Measurements from ENCODE around the gene ROCK2. TPM values are rescaled to one million over a fixed set of nuclear protein-coding genes. Genes with fewer than 3 reads are reported as not detected.

The ROCK2 gene
- total and polyA plus RNA-seq, 3 donors from 2014 or later: 4.6 to 33.7 (median 31.3) TPM

DNA sequence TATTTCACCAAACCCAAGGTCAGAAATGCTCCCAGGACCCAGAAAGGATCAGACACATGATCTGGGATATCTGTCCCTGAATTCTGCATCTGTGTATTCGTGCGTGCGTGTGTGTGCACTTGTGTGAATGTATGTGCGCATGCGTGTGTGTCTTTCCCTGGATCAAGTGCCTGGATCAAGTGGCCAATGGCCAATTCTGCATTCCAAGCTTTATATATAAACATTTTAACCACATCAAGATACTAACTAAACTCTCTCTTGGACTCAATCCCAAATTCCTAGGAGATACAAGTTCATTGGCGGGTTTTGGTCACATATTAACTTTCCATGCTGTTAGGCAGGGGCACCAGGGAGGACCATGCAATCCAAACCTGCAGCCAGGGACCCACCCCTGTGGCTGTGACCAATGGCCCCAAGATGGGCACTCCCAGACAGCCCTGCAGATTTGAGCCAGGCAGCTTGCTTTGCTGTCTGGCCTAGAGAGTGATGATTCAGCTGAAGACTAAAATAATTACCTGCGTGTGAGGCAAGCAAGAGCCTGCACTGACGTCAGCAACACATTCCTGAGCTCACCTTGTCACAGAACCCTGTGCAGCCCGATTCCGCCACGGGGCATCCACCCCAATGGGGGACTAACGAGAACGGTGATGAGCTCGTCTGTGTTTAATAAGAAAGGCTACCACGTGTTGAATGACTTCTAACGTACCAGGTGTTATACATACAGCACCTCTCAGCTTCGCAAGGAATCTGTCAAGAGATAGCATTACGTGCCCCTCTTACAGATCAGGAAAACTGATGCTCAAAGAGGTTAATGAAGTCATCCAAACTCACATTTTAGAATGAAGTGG is 45.3 kb upstream of the ROCK2 start:
- no peak overlapping the region for H3K27ac ChIP-seq

DNA sequence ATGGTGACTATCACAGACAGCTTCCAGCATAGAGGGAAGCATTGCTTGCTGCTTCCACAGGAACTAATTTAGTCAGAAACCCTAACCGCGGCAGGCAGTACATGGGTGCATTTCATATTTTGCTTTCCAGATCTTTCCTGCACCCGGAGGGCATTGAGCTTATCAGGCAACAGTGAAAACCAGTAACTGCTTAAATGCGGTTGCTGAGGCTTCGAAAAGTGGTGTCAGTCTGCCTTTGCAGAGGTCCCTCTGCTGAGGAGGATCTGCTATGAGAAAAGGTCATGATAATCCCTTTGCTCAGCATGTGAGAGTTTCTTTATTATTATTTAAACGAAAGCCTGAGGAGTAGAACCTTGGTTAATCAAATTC is 44.6 kb upstream of the ROCK2 start:
- H3K4me1 ChIP-seq: peaks cover 7% of the 10 kb centered on the region
- no peak overlapping the region for H3K27ac ChIP-seq
- H3K9me3 ChIP-seq: no peaks in the 10 kb centered on the region
- WGBS, 2 donors: 80 to 83% methylated on average over 6 of the region's 6 CpGs
- H3K27me3 ChIP-seq: no peaks in the 10 kb centered on the region
- DNase-seq: no peak
- no peaks in the 10 kb centered on the region for H3K36me3 ChIP-seq (ENCODE audit: low read depth, missing control alignments)
- intact Hi-C loops (cut with DNase I; ENCODE audit: low total_unique reads): no loop called here
- TF ChIP-seq, protein P1, sequence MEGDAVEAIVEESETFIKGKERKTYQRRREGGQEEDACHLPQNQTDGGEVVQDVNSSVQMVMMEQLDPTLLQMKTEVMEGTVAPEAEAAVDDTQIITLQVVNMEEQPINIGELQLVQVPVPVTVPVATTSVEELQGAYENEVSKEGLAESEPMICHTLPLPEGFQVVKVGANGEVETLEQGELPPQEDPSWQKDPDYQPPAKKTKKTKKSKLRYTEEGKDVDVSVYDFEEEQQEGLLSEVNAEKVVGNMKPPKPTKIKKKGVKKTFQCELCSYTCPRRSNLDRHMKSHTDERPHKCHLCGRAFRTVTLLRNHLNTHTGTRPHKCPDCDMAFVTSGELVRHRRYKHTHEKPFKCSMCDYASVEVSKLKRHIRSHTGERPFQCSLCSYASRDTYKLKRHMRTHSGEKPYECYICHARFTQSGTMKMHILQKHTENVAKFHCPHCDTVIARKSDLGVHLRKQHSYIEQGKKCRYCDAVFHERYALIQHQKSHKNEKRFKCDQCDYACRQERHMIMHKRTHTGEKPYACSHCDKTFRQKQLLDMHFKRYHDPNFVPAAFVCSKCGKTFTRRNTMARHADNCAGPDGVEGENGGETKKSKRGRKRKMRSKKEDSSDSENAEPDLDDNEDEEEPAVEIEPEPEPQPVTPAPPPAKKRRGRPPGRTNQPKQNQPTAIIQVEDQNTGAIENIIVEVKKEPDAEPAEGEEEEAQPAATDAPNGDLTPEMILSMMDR (IDR thresholded peaks at IDR 0.05): no peak
- TF ChIP-seq POLR2A (IDR thresholded peaks at IDR 0.05): no peak
- H3K4me3 ChIP-seq: no peak overlapping the region

More for the DNA sequence above, 45.3 kb upstream of the ROCK2 start:
- no peak overlapping the region for H3K4me3 ChIP-seq
- TF ChIP-seq, protein P1 (IDR thresholded peaks at IDR 0.05): no peak
- no peak for TF ChIP-seq POLR2A (IDR thresholded peaks at IDR 0.05)
- H3K4me1 ChIP-seq: peaks cover 7% of the 10 kb centered on the region
- DNase-seq: no peak
- 84 to 86% methylated on average over 12 to 18 of the region's 18 CpGs for WGBS, 2 donors
- no peaks in the 10 kb centered on the region for H3K36me3 ChIP-seq (ENCODE audit: low read depth, missing control alignments)
- intact Hi-C loops (cut with DNase I; ENCODE audit: low total_unique reads): no loop called here
- H3K27me3 ChIP-seq: no peaks in the 10 kb centered on the region
- no peaks in the 10 kb centered on the region for H3K9me3 ChIP-seq

DNA sequence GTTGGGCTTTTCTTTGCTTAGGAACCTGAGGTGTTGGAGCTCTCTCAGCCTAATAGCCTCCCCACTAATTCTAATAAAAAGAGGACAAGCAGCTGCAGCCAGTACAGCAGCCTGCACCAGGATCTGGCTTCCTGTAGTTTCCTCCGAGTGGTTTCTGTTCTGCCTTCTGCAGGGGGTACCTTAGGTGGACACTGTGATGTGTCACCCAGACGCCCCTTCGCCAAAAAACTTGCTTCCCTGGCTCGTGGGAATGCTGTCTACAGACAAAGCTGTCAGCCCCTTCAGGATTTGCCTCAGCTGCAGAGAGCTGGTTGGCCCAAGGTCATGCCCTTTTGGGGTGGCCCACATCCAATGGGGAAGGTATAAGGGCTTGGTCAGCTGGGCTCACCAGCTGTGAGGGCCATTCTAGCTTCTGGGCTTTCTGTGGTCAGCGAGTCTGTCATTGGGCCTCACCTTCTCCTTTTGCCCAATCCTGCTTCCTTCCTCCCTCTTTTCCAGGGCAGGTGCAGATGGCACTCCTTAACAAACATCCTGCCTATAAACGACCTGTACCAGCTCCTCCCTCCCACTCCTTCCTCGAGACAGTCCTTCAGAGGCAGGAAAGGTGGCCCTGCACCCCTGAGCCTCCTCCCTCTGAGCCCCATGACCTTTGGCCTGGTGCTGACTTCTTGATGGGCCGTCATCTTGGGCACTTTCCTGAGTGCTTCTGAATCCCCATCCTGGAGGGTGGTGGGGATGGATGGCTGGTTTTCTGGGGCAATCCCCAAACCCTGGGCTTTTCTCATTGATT is 44.0 kb upstream of the ROCK2 start:
- Histone ChIP-seq H3K4me3 (no peak overlapping the region), H3K36me3 (ENCODE audit: low read depth, missing control alignments) (no peaks in the 10 kb centered on the region), H3K27ac (no peak overlapping the region), H3K27me3 (no peaks in the 10 kb centered on the region), H3K4me1 (peaks cover 7% of the 10 kb centered on the region), H3K9me3 (no peaks in the 10 kb centered on the region)
- DNase-seq: no peak
- TF ChIP-seq, protein P1 (IDR thresholded peaks at IDR 0.05): no peak
- intact Hi-C loops (cut with DNase I; ENCODE audit: low total_unique reads): no loop called here
- 75% methylated on average over 8 of the region's 8 CpGs for WGBS, 2 donors

DNA sequence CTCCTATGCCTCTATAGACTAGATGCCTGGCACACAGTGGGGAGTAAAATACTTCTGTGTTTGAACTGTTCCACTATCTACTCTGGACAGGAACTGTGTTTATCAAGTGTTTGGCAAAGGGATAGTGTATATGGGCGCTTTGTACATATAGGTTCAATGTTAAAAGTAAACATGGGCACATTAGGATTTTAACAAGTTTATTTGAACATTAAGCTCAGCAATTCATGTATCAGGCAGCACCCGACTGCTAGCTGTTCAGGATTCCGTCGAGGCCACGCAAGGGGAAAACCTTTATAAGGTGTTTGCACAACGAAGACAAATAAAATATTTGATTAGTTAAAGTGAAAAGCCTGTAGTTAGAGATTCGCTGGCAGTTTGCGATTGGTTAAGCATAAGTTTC is 43.4 kb upstream of the ROCK2 start:
- TF ChIP-seq, protein P1 (IDR thresholded peaks at IDR 0.05): no peak
- TF ChIP-seq POLR2A (IDR thresholded peaks at IDR 0.05): no peak
- 92 to 97% methylated on average over 8 of the region's 8 CpGs for WGBS, 2 donors
- Histone ChIP-seq H3K9me3 (no peaks in the 10 kb centered on the region), H3K27me3 (no peaks in the 10 kb centered on the region), H3K36me3 (ENCODE audit: low read depth, missing control alignments) (no peaks in the 10 kb centered on the region), H3K27ac (no peak overlapping the region), H3K4me3 (no peak overlapping the region), H3K4me1 (peaks cover 7% of the 10 kb centered on the region)
- intact Hi-C loops (cut with DNase I; ENCODE audit: low total_unique reads): no loop called here
- DNase-seq: no peak
